CD4-positive, alpha-beta memory T cell (primary cell): ENCODE measurements around the gene THSD4. TPM values are rescaled to one million over a fixed set of nuclear protein-coding genes. Genes with fewer than 3 reads are reported as not detected.

ENCODE experiments used
- CTCF ChIA-PET: fragments of 350-600 bp; sonication (Branson Sonifier 250); formaldehyde crosslinking; loops from one replicate; lab custom pipeline; 2021; ENCODE audit warnings: inconsistent platforms; ENCODE audit not compliant: partially characterized antibody; lab: Charles Lee
- POLR2A ChIA-PET: fragments of 350-600 bp; sonication (Branson Sonifier 250); formaldehyde crosslinking; loops from one replicate; lab custom pipeline; 2021; ENCODE audit not compliant: partially characterized antibody; lab: Charles Lee
- DNase-seq, 5 donors: peaks; one replicate each; pipeline versions ENCODE4 v3.0.0 to v3.0.0-alpha.2; 2020 to 2022; ENCODE audit warnings: mixed read lengths in 1 of 5
- H3K27ac ChIP-seq: one replicate; pipeline ENCODE4 v1.7.0; 2013; ENCODE audit warnings: low read depth, low read length
- H3K27me3 ChIP-seq: 2 replicates; pipeline ENCODE4 v1.7.0; 2013; ENCODE audit warnings: mild to moderate bottlenecking, low read length, moderate library complexity; ENCODE audit not compliant: insufficient read depth
- H3K36me3 ChIP-seq: 2 replicates; pipeline ENCODE4 v1.7.0; 2013; ENCODE audit warnings: mild to moderate bottlenecking, low read length, moderate library complexity; ENCODE audit not compliant: insufficient read depth
- H3K4me1 ChIP-seq: 2 replicates; pipeline ENCODE4 v1.7.0; 2013; ENCODE audit warnings: mild to moderate bottlenecking, low read length, moderate library complexity; ENCODE audit not compliant: insufficient read depth
- H3K4me3 ChIP-seq, 2 donors: one replicate each; pipeline ENCODE4 v1.7.0; 2013; ENCODE audit warnings: low read length in 2 of 2, mild to moderate bottlenecking in 1 of 2
- H3K9me3 ChIP-seq, 2 donors: one replicate each; pipeline ENCODE4 v1.7.0; 2013; ENCODE audit warnings: low read length in 2 of 2, control low read depth in 1 of 2; ENCODE audit not compliant: control insufficient read depth in 1 of 2
- H3K27ac Mint-ChIP-seq, 7 donors: one replicate each; pipeline ENCODE4 v1.8.0; 2020 to 2021; ENCODE audit warnings: mixed read lengths in 7 of 7, mild to moderate bottlenecking in 6 of 7, inconsistent platforms in 3 of 7, moderate library complexity in 3 of 7
- H3K27me3 Mint-ChIP-seq, 2 donors: one replicate each; pipeline ENCODE4 v1.8.0; 2020 to 2021; ENCODE audit warnings: mixed read lengths in 2 of 2
- H3K36me3 Mint-ChIP-seq, 2 donors: one replicate each; pipeline ENCODE4 v1.8.0; 2020 to 2021; ENCODE audit warnings: mixed read lengths in 2 of 2, inconsistent platforms in 1 of 2, mild to moderate bottlenecking in 1 of 2
- H3K4me1 Mint-ChIP-seq, 4 donors: one replicate each; pipeline ENCODE4 v1.8.0; 2020 to 2021; ENCODE audit warnings: mixed read lengths in 4 of 4, mild to moderate bottlenecking in 1 of 4
- H3K4me3 Mint-ChIP-seq, 8 donors: one replicate each; pipeline ENCODE4 v1.8.0; 2020 to 2021; ENCODE audit warnings: mixed read lengths in 8 of 8, mild to moderate bottlenecking in 7 of 8, moderate library complexity in 6 of 8, inconsistent platforms in 3 of 8
- H3K9me3 Mint-ChIP-seq, 8 donors: one replicate each; pipeline ENCODE4 v1.8.0; 2020 to 2021; ENCODE audit warnings: mixed read lengths in 8 of 8, mild to moderate bottlenecking in 5 of 8, inconsistent platforms in 3 of 8, moderate library complexity in 1 of 8
- intact Hi-C: fragments of 100-400 bp; cut with micrococcal nuclease; formaldehyde crosslinking; loops from one replicate; pipeline ENCODE4 v1.15.1; 2023
- polyA plus RNA-seq, 2 donors: library from polyadenylated mRNA; unstranded; fragments of 300-500 nt; fragmentation: Illumina TruSeq; gene quantifications; one replicate each; pipeline ENCODE4 v1.2.3, GENCODE V29; 2021
- total RNA-seq, 2 experiments: library from RNA; stranded (reverse); gene quantifications; one replicate each; pipeline ENCODE4 v1.2.3, GENCODE V29; 2021

The THSD4 gene
- total and polyA plus RNA-seq, 4 experiments from 2014 or later, result not detected

GRCh38 chr15:71182522-71182921 lies 67.3 kb downstream of the THSD4 start:
- ChIA-PET POLR2A (no interaction called here), CTCF (no interaction called here)
- no peaks in the 10 kb centered on the region for H3K36me3 ChIP-seq
- no peak overlapping the region for H3K4me3 ChIP-seq
- intact Hi-C loops, result no loop called here
- Mint-ChIP-seq H3K36me3 (no peaks in the 10 kb centered on the region), H3K9me3 (peaks cover 0 to 4% (median 0%) of the 10 kb centered on the region in 8 donors), H3K4me1 (no peaks in the 10 kb centered on the region), H3K27me3 (peaks cover 3 to 4% of the 10 kb centered on the region in 2 donors), H3K27ac (no peak overlapping the region), H3K4me3 (no peak overlapping the region)
- DNase-seq, result no peak
- H3K9me3 ChIP-seq, result no peaks in the 10 kb centered on the region
- H3K4me1 ChIP-seq, result no peaks in the 10 kb centered on the region
- H3K27ac ChIP-seq, result no peak overlapping the region
- H3K27me3 ChIP-seq, result no peaks in the 10 kb centered on the region

- POLR2A ChIA-PET, result no interaction called here
- DNase-seq, result no peak
- Histone ChIP-seq H3K4me1 (no peaks in the 10 kb centered on the region), H3K27ac (no peak overlapping the region), H3K36me3 (no peaks in the 10 kb centered on the region), H3K4me3 (no peak overlapping the region), H3K9me3 (no peaks in the 10 kb centered on the region), H3K27me3 (no peaks in the 10 kb centered on the region)
- no peak overlapping the region for H3K27ac Mint-ChIP-seq
- intact Hi-C loops, result no loop called here
- CTCF ChIA-PET, result no interaction called here
- H3K27me3 Mint-ChIP-seq, result peaks cover 3 to 4% of the 10 kb centered on the region in 2 donors
- peaks cover 0 to 4% (median 0%) of the 10 kb centered on the region in 8 donors for H3K9me3 Mint-ChIP-seq
- H3K36me3 Mint-ChIP-seq, result no peaks in the 10 kb centered on the region
- H3K4me3 Mint-ChIP-seq, result no peak overlapping the region
- H3K4me1 Mint-ChIP-seq, result no peaks in the 10 kb centered on the region
Observed at GRCh38 chr15:71183063-71183462, 67.8 kb downstream of the THSD4 start.

GRCh38 chr15:71185706-71186105 lies 70.4 kb downstream of the THSD4 start:
- Histone ChIP-seq H3K27ac (no peak overlapping the region), H3K36me3 (no peaks in the 10 kb centered on the region), H3K4me3 (no peak overlapping the region), H3K27me3 (no peaks in the 10 kb centered on the region), H3K4me1 (no peaks in the 10 kb centered on the region), H3K9me3 (no peaks in the 10 kb centered on the region)
- Mint-ChIP-seq H3K4me1 (no peaks in the 10 kb centered on the region), H3K4me3 (no peak overlapping the region), H3K9me3 (peaks cover 0 to 2% (median 0%) of the 10 kb centered on the region in 8 donors), H3K27ac (no peak overlapping the region), H3K27me3 (peaks cover 3 to 4% of the 10 kb centered on the region in 2 donors), H3K36me3 (no peaks in the 10 kb centered on the region)
- ChIA-PET CTCF (no interaction called here), POLR2A (no interaction called here)
- DNase-seq, result no peak
- intact Hi-C loops, result no loop called here

GRCh38 chr15:71186267-71186666 lies 71.0 kb downstream of the THSD4 start:
- ChIA-PET CTCF (no interaction called here), POLR2A (no interaction called here)
- no peak overlapping the region for H3K4me3 Mint-ChIP-seq
- no peak overlapping the region for H3K27ac ChIP-seq
- H3K27me3 Mint-ChIP-seq, result peaks cover 3 to 8% of the 10 kb centered on the region in 2 donors
- DNase-seq, result no peak
- no peaks in the 10 kb centered on the region for H3K4me1 ChIP-seq
- intact Hi-C loops, result no loop called here
- H3K9me3 Mint-ChIP-seq, result peaks cover 0 to 2% (median 0%) of the 10 kb centered on the region in 8 donors
- peak overlapping the region in 1 of 7 donors; percentile 9 for H3K27ac Mint-ChIP-seq
- no peaks in the 10 kb centered on the region for H3K4me1 Mint-ChIP-seq
- no peaks in the 10 kb centered on the region for H3K27me3 ChIP-seq
- no peaks in the 10 kb centered on the region for H3K9me3 ChIP-seq
- no peaks in the 10 kb centered on the region for H3K36me3 ChIP-seq
- H3K4me3 ChIP-seq, result no peak overlapping the region
- H3K36me3 Mint-ChIP-seq, result no peaks in the 10 kb centered on the region

- Histone ChIP-seq H3K36me3 (no peaks in the 10 kb centered on the region), H3K27ac (no peak overlapping the region), H3K9me3 (no peaks in the 10 kb centered on the region), H3K27me3 (no peaks in the 10 kb centered on the region), H3K4me3 (no peak overlapping the region), H3K4me1 (no peaks in the 10 kb centered on the region)
- H3K4me3 Mint-ChIP-seq, result no peak overlapping the region
- ChIA-PET CTCF (no interaction called here), POLR2A (no interaction called here)
- DNase-seq, result no peak
- peaks cover 3 to 9% of the 10 kb centered on the region in 2 donors for H3K27me3 Mint-ChIP-seq
- peaks cover 0 to 2% (median 0%) of the 10 kb centered on the region in 8 donors for H3K9me3 Mint-ChIP-seq
- no peaks in the 10 kb centered on the region for H3K4me1 Mint-ChIP-seq
- no peaks in the 10 kb centered on the region for H3K36me3 Mint-ChIP-seq
- intact Hi-C loops, result no loop called here
- H3K27ac Mint-ChIP-seq, result no peak overlapping the region
Observed at GRCh38 chr15:71187078-71187477, 71.8 kb downstream of the THSD4 start.

- CTCF ChIA-PET, result no interaction called here
- Histone ChIP-seq H3K27me3 (no peaks in the 10 kb centered on the region), H3K4me1 (no peaks in the 10 kb centered on the region), H3K27ac (no peak overlapping the region), H3K9me3 (no peaks in the 10 kb centered on the region), H3K4me3 (no peak overlapping the region), H3K36me3 (no peaks in the 10 kb centered on the region)
- Mint-ChIP-seq H3K4me3 (no peak overlapping the region), H3K4me1 (no peaks in the 10 kb centered on the region), H3K36me3 (no peaks in the 10 kb centered on the region), H3K27ac (no peak overlapping the region), H3K9me3 (peaks cover 0 to 2% (median 0%) of the 10 kb centered on the region in 8 donors), H3K27me3 (peaks cover 3 to 9% of the 10 kb centered on the region in 2 donors)
- POLR2A ChIA-PET, result no interaction called here
- DNase-seq, result no peak
- intact Hi-C loops, result no loop called here
Observed at GRCh38 chr15:71187526-71187925, 72.3 kb downstream of the THSD4 start.

GRCh38 chr15:71189718-71190117 lies 74.4 kb downstream of the THSD4 start:
- H3K9me3 ChIP-seq, result no peaks in the 10 kb centered on the region
- ChIA-PET POLR2A (no interaction called here), CTCF (no interaction called here)
- no peaks in the 10 kb centered on the region for H3K4me1 ChIP-seq
- DNase-seq, result no peak
- no peak overlapping the region for H3K27ac Mint-ChIP-seq
- H3K36me3 ChIP-seq, result no peaks in the 10 kb centered on the region
- H3K27me3 ChIP-seq, result no peaks in the 10 kb centered on the region
- no peak overlapping the region for H3K27ac ChIP-seq
- no peak overlapping the region for H3K4me3 Mint-ChIP-seq
- intact Hi-C loops, result no loop called here
- H3K36me3 Mint-ChIP-seq, result no peaks in the 10 kb centered on the region
- no peak overlapping the region for H3K4me3 ChIP-seq
- H3K4me1 Mint-ChIP-seq, result no peaks in the 10 kb centered on the region
- peaks cover 0 to 4% (median 0%) of the 10 kb centered on the region in 8 donors for H3K9me3 Mint-ChIP-seq
- peaks cover 4 to 7% of the 10 kb centered on the region in 2 donors for H3K27me3 Mint-ChIP-seq

GRCh38 chr15:71191296-71191695 lies 76.0 kb downstream of the THSD4 start:
- Histone ChIP-seq H3K36me3 (no peaks in the 10 kb centered on the region), H3K27me3 (no peaks in the 10 kb centered on the region), H3K4me1 (no peaks in the 10 kb centered on the region), H3K27ac (no peak overlapping the region), H3K9me3 (no peaks in the 10 kb centered on the region), H3K4me3 (no peak overlapping the region)
- no peaks in the 10 kb centered on the region for H3K4me1 Mint-ChIP-seq
- H3K36me3 Mint-ChIP-seq, result no peaks in the 10 kb centered on the region
- H3K9me3 Mint-ChIP-seq, result peaks cover 0 to 4% (median 0%) of the 10 kb centered on the region in 8 donors
- H3K27me3 Mint-ChIP-seq, result peaks cover 2 to 5% of the 10 kb centered on the region in 2 donors
- no peak overlapping the region for H3K4me3 Mint-ChIP-seq
- DNase-seq, result no peak
- ChIA-PET CTCF (no interaction called here), POLR2A (no interaction called here)
- intact Hi-C loops, result no loop called here
- H3K27ac Mint-ChIP-seq, result no peak overlapping the region
